ENCODE results near the gene EPB41L2.
"Not testable (repeated sequence)": the region's sequence is repeated elsewhere in the genome, so short reads cannot be mapped to it uniquely, and the experiment has no call there.

EPB41L2 gene

DNA sequence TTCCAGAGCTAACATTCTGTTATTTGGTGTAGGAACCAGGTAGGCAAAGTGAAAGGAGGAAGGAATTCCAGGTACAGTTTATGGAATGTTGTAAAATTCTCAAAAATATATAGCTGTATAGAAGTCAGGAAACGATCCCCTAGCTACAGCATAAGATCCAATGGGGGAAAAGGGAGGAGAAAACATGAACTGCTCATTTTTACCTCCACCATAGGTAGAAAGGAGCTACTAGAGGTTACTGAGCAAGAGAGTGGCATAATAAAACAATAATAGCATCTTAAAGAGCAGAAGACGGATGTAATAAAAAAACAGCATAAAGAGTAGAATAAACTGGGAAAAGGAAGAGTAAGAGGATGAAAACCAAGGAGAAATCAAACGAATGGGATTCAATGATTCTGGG, 26.9 kb downstream of the EPB41L2 start:
- DNase-seq (ENCODE audit: low read depth in 3 of 3): no peak

DNA sequence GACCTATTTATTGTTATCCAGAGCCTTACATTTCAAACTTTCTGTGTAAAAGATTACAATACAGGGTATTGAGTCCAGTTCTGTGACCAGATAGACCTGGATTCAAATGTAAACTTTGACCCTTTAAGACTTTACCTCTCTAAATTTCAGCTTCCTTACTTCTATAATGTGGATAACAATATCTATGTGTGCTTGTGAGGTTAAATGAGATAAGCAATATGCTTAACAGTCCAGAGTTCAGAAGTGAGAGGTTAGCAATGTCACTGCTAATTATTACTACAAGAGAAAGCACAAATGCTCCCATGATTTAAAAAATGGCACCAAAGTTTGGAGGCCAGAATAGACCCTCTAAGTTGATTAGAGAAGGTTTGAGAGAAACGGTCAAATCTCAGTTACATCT, 27.5 kb downstream of the EPB41L2 start:
- no peak for DNase-seq (ENCODE audit: low read depth in 3 of 3)

DNA sequence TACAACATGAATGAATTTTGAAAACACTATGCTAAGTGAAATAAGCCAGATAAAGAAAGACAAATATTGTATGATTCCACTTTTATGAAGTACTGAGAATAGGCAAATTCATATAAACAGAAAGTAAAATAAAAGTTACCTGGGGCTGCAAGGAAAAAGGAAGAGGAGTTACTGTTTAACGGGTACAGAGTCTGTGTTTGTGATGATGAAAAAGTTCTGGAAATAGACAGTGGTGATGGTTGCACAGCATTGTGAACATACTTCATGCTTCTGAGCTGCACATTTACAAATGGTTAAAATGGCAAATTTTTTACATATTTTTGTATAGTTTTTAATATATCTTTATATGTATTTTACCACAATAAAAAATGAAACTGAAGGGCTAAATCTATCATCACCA, 29.4 kb downstream of the EPB41L2 start:
- no peak for DNase-seq (ENCODE audit: low read depth in 3 of 3)

DNA sequence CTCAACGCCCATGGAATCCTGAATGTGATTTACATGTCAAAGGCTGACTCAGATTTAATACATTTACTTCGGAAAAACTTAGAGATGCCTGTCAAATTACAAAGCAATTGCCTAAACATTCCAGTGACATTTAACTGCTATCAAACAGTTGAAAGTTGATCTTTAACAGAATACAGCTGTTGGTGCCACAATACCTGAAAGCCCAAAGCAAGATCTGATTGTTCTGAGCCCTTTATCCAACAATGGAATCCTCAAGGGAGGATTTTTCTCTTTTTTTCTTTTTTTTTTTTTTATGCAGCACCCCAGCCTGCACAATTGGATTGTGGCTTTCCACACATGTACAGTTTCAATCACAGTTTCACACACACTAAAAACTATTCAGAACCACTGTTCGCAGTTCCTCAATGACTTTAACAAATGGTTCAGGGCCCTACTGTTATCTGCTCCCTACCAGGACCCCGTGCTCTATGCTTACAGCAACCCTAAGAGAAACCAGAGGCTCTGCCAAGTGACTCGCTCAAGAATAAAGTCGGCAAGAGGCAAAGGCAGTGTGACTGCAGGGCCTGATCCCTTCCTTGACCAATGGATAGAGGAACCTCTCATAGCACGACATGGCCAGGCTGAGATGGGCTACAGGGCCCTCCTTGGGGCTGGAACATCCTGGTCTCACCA, 33.3 kb downstream of the EPB41L2 start:
- DNase-seq (ENCODE audit: low read depth in 3 of 3): no peak

DNA sequence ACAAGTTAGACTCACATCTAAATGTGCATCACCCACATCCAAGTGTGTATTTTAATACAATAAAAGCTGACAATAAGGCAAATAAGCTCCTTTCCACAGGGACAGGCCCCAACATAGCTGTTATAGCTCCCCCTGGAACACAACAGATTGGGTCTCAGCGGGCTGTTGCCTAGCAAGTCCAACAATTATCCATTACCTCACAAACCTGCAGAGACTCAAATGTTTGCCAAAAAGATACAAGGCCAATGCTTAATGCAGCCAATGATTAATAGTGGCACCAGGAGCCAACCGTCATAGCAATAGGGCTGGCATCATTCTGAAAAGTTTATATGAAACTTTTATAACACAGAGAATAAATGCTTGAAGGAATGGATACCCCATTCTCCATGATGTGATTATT, 35.7 kb downstream of the EPB41L2 start:
- DNase-seq (ENCODE audit: low read depth in 3 of 3): no peak

DNA sequence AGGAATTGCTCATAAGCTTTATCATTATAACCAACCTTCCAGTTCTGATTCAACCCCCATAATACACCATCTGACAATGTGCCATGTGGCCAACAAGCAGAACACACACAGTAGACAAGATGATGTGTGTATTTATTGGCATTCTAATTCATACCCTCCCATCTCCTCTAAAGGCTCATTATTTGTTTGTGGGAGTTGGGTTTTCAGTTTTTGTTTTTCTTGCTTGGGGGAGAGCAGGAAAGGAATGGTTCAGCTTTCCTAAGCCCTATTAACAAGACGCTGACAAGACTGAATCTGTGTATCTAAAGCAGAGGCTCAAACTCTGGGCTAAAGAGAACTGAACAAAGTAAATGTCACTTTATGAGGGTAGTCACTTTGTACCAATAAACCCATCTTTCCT, 36.8 kb downstream of the EPB41L2 start:
- no peak for DNase-seq (ENCODE audit: low read depth in 3 of 3)

DNA sequence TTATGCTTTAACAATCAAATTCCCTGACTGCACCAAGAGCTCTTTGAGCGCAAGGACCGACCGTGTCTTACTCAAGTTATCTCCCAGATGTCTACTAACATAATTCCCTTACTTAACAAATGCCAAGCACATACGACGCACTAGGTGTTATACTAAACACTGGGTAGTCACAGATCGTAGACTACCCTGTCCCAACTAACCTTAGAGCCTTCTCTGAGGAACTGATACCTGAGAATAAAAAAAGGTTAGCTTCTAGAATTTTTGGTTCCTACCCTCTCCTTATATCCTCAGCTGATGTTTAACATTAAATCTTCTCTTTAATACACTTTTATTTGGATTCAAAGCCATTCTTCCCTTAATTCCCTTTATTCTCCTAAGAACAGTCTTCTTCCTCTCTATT, 38.5 kb downstream of the EPB41L2 start:
- no peak for DNase-seq (ENCODE audit: low read depth in 3 of 3)

DNA sequence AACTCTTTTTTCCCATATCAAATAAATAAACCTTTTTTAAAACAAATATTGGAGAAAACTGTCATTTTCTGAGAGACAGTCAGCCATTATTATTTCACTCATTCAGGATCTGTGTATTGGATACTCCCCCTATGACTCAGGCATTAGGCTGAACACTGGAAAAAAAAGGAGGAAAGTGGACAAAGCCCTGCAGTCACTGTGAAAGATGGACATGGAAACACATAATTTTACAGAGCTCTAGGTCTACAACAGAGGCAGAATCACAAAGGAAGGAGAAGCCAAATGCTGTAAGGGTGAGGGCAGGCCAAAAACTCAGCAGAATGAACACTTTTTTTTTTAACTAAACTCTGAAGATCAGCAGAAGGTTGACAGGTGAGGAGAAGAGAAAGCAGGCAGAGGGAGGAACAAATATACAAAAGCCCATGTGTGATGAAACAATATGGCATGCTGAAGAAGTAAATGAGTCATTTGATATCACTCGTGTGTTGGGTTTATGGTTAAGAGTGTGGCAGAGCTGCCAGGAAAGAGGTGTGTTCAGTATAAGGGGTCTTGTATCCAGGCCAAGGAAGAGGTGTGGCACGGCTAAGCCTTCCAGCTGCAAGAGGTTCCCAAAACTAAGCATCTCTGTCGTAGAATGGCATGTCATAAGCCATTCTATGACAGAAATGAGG, 39.1 kb downstream of the EPB41L2 start:
- no peak for DNase-seq (ENCODE audit: low read depth in 3 of 3)

DNA sequence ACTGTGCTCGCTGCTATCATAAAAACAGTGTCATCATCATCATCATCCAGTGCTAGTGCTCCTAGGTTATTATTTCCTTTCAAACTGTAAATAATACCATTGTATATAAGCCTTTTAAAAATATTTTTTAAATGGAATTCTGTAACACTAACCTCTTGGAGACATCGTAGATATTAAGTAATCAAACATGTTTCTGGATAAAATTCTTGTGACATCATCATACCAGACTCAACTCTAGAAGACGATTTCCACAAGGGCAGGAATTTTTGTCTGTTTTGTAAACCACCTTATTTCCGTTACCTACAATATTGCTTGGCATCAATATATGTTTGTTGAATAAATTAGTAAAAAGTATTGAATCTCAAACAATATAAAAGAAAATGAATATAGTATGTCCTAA, 40.4 kb downstream of the EPB41L2 start:
- no peak for DNase-seq (ENCODE audit: low read depth in 3 of 3)

DNA sequence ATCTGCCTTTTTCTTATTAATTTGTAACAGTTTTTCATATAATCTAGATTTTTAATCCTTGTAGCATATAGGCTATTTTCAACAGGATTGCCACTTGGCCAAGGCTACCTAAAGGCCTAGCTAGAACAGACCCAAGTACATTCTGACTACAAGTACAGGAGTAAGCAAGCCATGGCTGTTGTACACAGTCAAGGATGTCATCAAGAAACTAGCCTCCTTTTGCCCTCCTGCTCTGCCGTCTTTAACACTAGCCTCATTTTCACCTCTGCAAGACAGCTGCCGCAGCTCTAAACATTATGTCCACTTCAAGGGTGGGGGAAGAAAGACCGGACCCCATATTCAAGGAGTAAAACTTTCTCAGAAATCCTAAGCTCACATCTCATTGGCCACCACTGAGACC, 45.1 kb downstream of the EPB41L2 start:
- DNase-seq (ENCODE audit: low read depth in 3 of 3): no peak

DNA sequence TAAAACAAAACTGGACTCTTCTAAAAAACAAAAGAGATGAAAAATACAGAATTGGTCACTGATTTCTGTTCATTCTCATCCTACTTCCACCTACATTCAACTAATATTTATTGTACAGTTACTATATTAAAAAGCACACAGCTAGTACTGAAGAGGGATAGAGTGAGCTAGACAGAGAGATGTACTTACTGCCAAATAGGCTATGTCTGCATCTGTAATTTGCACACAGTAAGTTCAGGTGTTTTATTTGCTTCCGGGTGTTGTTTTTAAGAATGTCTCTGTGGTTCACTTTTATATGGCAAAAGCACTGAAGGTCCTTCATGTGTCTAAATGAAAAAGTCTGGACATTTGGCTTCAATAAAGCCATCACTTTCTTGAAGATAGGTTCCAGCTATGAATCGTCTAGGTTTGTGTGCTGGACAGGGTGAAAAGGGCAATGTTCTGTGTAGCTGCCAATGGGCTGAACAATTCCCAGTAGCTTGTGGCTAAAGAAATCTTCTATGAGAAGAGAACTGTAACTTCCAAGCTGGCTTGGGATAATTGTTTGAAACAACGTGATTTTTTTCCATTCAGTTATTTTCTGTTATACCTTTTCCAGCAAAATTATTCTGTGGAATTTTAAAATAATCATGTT, 47.3 kb downstream of the EPB41L2 start:
- no peak for DNase-seq (ENCODE audit: low read depth in 3 of 3)

DNA sequence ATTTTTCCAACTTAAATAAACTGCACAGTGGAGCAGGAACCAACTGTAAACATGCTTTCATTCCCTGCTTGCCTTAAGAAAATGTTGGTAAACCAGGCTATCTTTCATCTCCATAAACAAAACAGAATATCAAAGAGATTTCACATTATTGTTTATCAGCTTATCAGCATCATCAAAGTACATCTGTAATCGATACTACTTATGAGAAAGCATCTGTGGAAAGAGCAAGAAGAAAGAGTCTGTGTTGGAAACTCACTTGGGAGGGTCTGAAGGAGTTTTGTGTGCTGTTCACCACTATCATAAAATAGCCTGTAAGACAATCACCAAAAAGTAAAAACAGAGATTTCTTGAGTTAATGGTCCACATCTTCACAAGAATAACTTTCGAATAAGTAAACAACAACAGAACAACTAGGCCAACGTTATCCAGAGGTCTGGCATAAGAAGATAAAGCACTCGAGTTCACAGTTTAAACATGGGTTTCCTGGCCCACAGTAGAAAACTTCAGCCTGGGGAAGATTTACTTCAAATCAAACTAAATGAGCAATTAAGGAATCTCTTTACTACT, 47.9 kb downstream of the EPB41L2 start:
- DNase-seq (ENCODE audit: low read depth in 3 of 3): no peak

DNA sequence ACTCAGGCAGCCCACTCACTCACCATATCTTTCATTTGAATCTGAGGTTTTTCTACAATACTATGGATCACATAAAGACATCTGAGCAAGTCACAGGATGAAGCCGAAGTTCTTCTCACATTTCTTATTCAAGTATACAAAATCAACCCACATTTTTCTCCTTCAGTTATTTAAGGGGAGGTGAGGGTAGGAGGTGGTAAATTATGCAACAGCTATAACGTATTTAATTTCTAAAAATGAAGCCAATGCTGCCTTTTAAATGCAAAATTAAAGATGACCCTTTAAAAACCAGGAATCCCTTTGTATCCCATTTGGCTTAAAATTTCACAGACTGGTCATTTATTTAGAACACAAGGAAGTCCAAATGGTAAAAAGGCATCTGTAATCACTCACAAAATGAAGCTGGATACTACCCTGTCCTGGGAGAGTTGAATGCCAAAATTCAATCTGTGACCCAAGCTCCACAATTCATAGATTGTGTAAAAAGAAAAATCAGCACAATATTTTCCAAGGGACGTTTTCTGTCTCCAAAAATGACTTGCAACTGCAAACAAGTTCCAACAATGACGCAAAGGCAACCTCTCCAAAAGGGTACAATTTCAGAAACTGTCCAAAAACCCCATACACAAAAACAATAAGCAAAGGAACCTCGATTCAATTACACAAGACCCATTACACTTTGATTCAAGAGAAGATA, 48.8 kb downstream of the EPB41L2 start:
- DNase-seq (ENCODE audit: low read depth in 3 of 3): no peak

DNA sequence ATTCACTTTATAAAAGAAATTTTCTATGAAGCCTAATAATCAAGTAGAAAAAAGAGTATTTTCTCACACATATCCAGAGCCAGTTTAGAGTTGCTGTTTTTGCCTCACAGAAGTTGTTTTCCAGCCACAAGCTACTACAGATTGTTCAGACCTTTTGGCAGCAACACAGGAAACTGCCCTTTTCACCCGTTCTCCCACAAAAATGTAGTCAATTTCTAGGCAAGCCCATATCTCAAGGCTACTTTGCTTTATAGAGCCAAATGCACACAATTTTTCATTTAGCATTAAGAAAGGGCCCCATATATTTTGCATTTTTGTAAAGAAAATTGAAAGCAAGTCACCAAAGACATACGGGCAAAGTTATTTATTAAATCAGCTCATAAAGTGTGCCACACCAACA, 49.5 kb downstream of the EPB41L2 start:
- DNase-seq (ENCODE audit: low read depth in 3 of 3): no peak

DNA sequence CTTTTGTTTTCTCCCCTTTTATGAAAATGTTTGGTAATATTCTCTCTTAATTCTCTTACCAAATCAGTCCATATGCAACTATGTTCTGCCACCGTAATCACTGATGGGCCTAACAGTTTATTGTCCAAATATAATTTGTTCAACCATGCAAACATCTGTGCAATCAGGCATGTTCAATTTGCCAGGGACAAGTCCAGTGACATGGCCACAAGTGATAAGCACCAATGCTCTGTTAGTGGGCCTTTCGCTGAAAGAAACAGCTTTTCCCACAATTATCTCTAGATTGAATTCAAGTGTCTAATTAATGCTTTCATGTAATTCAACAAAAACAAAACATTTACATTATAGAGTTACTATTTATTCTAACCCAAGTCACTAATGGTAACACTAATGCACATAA, 53.3 kb downstream of the EPB41L2 start:
- no peak for DNase-seq (ENCODE audit: low read depth in 3 of 3)

DNA sequence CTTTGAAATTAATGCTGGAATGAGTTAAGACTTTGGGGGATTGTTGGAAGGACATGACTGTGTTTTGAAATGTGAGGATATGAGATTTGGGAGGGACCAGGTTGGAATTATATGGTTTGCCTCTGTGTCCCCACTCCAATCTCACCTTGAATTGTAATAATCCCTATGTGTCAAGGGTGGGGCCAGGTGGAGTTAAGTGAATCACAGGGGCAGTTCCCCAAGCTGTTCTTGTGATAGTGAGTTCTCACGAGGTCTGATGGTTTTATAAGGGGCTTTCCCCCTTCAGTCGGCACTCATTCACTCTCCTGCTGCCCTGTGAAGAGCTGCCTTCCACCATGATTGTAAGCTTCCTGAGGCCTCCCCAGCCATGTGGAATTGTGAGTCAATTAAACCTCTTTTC, 54.1 kb downstream of the EPB41L2 start:
- not testable (repeated sequence) for DNase-seq (ENCODE audit: low read depth in 3 of 3)

DNA sequence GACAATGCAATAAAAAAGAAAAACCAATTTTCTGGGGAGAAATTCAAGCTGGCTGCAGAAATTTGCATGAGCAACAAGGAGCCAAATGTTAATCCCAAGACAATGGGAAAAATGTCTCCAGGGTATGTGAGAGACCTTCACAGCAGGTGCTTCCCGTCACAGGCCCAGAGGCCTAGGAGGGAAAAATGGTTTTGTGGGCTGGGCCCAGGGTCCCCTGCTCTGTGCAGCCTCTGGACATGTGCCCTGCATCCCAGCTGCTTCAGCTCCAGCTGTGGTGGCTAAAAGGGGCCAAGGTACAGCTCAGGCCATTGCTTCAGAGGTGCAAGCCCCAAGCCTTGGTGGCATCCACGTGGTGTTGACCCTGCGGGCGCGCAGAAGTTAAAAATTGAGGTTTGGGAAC, 55.1 kb downstream of the EPB41L2 start:
- not testable (repeated sequence) for DNase-seq (ENCODE audit: low read depth in 3 of 3)

DNA sequence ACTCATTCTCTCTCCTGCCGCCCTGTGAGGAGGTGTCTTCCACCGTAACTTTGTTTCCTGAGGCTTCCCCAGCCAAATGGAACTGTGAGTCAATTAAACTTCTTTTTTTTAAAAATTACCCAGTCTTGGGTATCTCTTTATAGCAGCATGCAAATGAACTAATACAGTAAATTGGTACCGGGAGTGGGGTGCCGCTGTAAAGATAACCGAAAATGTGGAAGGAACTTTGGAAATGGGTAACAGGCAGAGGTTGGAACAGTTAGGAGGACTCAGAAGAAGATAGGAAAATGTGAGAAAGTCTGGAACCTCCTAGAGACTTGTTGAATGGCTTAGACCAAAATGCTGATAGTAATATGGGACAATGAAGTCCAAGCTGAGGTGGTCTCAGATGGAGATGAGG, 55.8 kb downstream of the EPB41L2 start:
- no peak for DNase-seq (ENCODE audit: low read depth in 3 of 3)

DNA sequence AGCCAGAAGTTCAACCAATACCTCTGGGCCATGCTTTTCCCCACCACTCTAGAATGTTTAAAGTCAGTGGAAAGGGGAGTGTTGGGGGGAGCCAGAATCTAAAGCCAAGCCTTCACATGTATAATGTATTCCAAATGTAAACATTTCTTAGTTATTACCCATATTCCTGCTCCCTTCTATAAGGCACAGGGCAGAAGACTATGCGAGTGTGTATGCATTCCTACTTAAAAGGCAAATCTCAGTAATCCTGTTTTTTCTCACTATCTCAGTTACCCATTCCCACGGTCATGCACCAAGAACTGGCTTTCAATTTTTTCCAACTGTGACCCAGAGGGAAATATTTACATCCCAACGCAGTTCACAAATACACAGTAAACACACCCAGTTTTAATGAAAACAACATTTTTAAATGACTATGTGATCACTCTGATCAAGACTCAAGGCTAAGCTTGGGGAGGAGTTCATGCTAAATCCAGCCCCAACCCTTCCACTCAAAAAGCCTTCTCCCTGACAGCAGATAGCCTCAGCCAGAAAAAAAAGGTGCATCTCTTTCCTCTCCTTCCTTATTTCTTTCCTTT, 57.5 kb downstream of the EPB41L2 start:
- no peak for DNase-seq (ENCODE audit: low read depth in 3 of 3)

DNA sequence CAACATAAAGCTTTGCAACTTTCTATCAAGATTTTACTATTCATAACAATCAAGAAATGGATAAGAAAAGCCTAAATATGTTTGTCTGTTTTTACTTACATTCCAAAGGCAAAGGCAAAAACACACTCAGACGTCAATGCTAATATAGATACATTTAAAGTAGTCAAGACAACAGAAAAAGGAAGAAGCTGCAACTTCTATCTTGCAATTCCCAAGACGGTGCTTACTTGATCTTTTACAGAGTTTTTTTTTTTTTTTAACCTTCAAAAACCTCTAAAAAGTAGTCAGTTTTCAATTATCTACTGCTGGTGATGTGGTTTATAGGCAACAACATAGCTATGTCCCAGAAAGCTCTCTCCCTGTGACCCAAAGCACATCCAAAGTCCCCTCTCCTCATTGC, 58.1 kb downstream of the EPB41L2 start:
- DNase-seq (ENCODE audit: low read depth in 3 of 3): no peak

DNA sequence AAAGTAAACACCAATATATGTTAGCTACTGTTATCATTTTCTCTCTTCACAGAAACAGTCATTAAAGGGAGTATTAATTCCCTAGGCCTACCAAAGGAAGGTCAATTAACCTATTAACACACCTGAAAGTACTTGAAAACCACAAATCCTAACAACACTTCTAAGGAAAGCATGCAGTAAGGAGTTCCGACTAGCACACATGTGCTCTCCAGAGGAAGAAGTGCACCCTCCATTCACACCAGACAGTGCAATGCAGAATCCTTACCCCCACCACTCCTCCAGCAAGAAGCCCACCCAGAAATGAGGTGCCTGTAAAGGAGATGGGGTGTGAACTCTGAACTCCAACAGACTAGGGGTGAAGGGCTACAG, 58.7 kb downstream of the EPB41L2 start:
- DNase-seq (ENCODE audit: low read depth in 3 of 3): no peak
